Measurements from ENCODE around the gene DHRS13. TPM values are rescaled to one million over a fixed set of nuclear protein-coding genes. Genes with fewer than 3 reads are reported as not detected.

The DHRS13 gene, protein sequence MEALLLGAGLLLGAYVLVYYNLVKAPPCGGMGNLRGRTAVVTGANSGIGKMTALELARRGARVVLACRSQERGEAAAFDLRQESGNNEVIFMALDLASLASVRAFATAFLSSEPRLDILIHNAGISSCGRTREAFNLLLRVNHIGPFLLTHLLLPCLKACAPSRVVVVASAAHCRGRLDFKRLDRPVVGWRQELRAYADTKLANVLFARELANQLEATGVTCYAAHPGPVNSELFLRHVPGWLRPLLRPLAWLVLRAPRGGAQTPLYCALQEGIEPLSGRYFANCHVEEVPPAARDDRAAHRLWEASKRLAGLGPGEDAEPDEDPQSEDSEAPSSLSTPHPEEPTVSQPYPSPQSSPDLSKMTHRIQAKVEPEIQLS
- 7.0 and 7.3 TPM in 2 replicates for polyA plus RNA-seq (2011; rRNA removed)
- polyA plus RNA-seq (2012; cell fraction: cytosol; rRNA removed): 7.5 and 8.9 TPM in 2 replicates
- 9.4 and 9.9 TPM in 2 replicates for polyA plus RNA-seq (2012; cell fraction: nucleus; rRNA removed)
- 3.5 to 4.9 TPM (median 4.8 TPM) in 3 replicates for polyA plus RNA-seq (2017; fragmentation: RNase III; extraction: RNeasy Plus Mini Kit Qiagen cat#74134 plus additional on column Dnase treatment)
- 3.6 and 4.1 TPM in 2 replicates for polyA minus RNA-seq (2011; rRNA and poly(A)+ RNA removed)

DNA sequence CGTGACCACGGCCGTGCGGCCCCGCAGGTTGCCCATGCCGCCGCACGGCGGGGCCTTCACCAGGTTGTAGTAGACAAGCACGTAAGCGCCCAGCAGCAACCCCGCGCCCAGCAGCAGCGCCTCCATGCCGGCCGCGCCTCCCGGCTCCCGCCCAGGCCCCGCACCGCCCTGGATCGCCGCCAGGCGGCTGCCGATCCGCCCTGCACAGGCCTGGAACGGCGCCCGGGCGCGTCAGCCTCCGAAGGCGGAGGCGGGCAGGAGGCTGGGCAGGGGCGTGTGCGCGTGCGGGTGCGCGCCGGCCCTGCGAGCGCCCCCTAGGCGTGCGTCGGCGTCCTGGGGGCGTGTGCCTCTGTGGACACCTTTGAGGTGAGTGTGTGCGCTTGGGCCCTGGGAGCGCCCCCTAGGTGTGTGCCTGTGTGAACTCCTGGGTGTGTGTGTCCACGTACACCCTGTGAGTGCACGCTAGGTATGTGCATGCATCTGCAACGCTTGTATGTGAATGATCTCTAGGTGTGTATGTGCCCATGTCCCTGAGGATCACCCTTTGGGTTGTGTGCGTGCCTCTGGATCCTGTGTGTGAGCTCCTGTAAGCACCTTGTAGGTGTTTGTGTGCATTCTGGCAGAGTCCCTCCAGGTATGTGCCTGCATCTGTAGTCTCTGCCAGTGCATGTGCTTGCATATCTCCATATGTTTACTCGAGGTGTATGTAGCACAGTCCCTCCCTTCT, at the start of gene DHRS13:
Gene DHRS13 (minus strand): TSS at position 261 of the 727 bp plus-strand sequence. CDS start 135 bp downstream, at position 126.
- ATAC-seq (peak; percentile 91 to 94), FAIRE-seq (peak; percentile 61), DNase-seq (ENCODE audit: low read depth in 1 of 2, low spot score in 1 of 2) (peak; percentile 97)
- 7% methylated on average over 15 of the region's 55 CpGs for WGBS (ENCODE audit: missing lambda C conversion rate)
- CTCF ChIA-PET: interaction anchor here (0.6 to 34.7 kb wide), 41 partner anchors 12 to 285 kb away, joined by 3 to 685 read pairs (median 5); partner anchors contain the start of genes FAM222B, NEK8, PHF12 and TLCD1
- peak within 1 kb of the TSS; percentile 76 to 84 for H3K27ac ChIP-seq
- no peaks in the 10 kb centered on the region for H3K9me3 ChIP-seq
- H3K4me3 ChIP-seq: peak within 1 kb of the TSS; percentile 87
- peaks cover 10% of the 10 kb centered on the region for H3K4me1 ChIP-seq
- H3K4me2 ChIP-seq: peak within 1 kb of the TSS; percentile 95
- POLR2A ChIA-PET: no interaction called here
- TF ChIP-seq CHD4 (IDR thresholded peaks at IDR 0.05; ENCODE audit: borderline replicate concordance) (no peak), CTCF (IDR thresholded peaks at IDR 0.05) (peak; percentile 100), CHD2 (IDR thresholded peaks at IDR 0.05; ENCODE audit: low read length, partially characterized antibody) (no peak), CEBPB (IDR thresholded peaks at IDR 0.05) (0 out of 4 replicates have a peak, but pooled peaks of 1 of the 2 experiments have one; percentile 20), GATA3 (IDR thresholded peaks at IDR 0.05; ENCODE audit: borderline replicate concordance) (peak; percentile 68), SMC3 (IDR thresholded peaks at IDR 0.05) (peak; percentile 83), CBX2 (IDR thresholded peaks at IDR 0.05; ENCODE audit: borderline replicate concordance, low read depth) (no peak), NFE2L2 (conservative IDR thresholded peaks at IDR 0.05; ENCODE audit: low read length) (0 out of 2 replicates have a peak, but pooled peaks have one; percentile 19), RAD21 (conservative IDR thresholded peaks at IDR 0.05 in 1 of 2, IDR thresholded peaks at IDR 0.05 in 1 of 2) (peak; percentile 63 to 70), HOXB5 (CRISPR knock-in tag; IDR thresholded peaks at IDR 0.05) (no peak), ESRRA (IDR thresholded peaks at IDR 0.05; ENCODE audit: borderline replicate concordance, low read length) (peak; percentile 40; the same call in 1 of the 2 replicates), MAX (IDR thresholded peaks at IDR 0.05) (peak; percentile 97), PHF8 (IDR thresholded peaks at IDR 0.05; ENCODE audit: borderline replicate concordance, low read depth) (peak; percentile 1; the same call in 1 of the 2 replicates), E2F6 (IDR thresholded peaks at IDR 0.05; ENCODE audit: borderline replicate concordance, low read depth) (peak; percentile 78), ZSCAN20 (CRISPR knock-in tag; IDR thresholded peaks at IDR 0.05) (no peak), BCL3 (IDR thresholded peaks at IDR 0.05) (0 out of 3 replicates have a peak, but pooled peaks have one; percentile 29), FOSL2 (IDR thresholded peaks at IDR 0.05) (no peak), FOSL2 (CRISPR knock-in tag; IDR thresholded peaks at IDR 0.05) (peak; percentile 82), RCOR1 (IDR thresholded peaks at IDR 0.05; ENCODE audit: low read depth, low read length) (no peak), EP300 (IDR thresholded peaks at IDR 0.05) (no peak), RFX5 (IDR thresholded peaks at IDR 0.05) (peak; percentile 59), MYC (IDR thresholded peaks at IDR 0.05; ENCODE audit: borderline replicate concordance, low read length) (peak; percentile 95), MAFK (IDR thresholded peaks at IDR 0.05; ENCODE audit: partially characterized antibody) (no peak), POLR2A (IDR thresholded peaks at IDR 0.05; ENCODE audit: low read length) (no peak), ATOH8 (CRISPR knock-in tag; IDR thresholded peaks at IDR 0.05; ENCODE audit: low read depth) (no peak), HOXA7 (CRISPR knock-in tag; IDR thresholded peaks at IDR 0.05) (no peak)
- TF ChIP-seq, protein P1, sequence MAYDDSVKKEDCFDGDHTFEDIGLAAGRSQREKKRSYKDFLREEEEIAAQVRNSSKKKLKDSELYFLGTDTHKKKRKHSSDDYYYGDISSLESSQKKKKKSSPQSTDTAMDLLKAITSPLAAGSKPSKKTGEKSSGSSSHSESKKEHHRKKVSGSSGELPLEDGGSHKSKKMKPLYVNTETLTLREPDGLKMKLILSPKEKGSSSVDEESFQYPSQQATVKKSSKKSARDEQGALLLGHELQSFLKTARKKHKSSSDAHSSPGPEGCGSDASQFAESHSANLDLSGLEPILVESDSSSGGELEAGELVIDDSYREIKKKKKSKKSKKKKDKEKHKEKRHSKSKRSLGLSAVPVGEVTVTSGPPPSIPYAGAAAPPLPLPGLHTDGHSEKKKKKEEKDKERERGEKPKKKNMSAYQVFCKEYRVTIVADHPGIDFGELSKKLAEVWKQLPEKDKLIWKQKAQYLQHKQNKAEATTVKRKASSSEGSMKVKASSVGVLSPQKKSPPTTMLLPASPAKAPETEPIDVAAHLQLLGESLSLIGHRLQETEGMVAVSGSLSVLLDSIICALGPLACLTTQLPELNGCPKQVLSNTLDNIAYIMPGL (CRISPR knock-in tag; IDR thresholded peaks at IDR 0.05; ENCODE audit: borderline replicate concordance): no peak

Data from A549 (cell line).